NCI-H1436 treated with DMSO at 0.1 percent for 48 hours (cell line): Measurements from ENCODE around the gene FAM186B.
"Not testable (repeated sequence)": the region's sequence is repeated elsewhere in the genome, so short reads cannot be mapped to it uniquely, and the experiment has no call there.

ENCODE experiments used
- DNase-seq: peaks from one replicate; lab custom pipeline; 2025; lab: John Stamatoyannopoulos, UW

FAM186B gene

DNA sequence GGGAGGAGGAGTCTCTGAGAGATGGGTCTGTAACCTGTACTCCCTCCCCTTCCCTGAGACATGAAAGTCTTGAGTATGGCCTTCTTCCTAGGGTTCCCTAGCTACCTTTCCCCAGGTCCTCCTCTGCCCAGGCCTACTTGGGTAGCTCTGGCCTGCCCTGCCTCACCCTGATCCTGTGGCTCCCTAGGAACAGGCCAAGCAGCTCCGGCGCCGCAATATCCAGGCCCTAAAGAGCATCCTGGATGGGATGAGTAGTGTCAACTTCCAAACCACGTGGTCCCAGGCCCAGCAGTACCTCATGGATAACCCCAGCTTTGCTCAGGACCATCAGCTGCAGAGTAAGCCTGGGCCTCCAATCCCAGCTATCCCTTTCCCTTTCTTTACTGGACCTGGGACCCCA is 30.2 kb upstream of the FAM186B start:
- DNase-seq, result no peak

DNA sequence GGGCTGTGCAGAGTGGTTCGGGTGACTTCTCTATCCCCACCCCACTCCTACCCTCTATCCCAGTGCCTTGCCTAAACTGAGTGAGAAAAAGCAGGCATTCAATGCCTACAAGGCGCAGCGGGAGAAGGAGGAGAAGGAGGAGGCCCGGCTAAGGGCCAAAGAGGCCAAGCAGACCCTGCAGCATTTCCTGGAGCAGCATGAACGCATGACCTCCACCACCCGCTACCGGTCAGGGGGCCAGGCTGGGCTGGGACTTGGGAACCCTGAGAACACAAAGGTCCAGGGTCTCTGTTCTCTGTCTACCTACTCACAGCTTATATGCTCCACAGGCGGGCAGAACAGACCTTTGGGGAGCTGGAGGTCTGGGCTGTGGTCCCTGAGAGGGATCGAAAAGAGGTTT is 29.6 kb upstream of the FAM186B start:
- DNase-seq, result no peak

DNA sequence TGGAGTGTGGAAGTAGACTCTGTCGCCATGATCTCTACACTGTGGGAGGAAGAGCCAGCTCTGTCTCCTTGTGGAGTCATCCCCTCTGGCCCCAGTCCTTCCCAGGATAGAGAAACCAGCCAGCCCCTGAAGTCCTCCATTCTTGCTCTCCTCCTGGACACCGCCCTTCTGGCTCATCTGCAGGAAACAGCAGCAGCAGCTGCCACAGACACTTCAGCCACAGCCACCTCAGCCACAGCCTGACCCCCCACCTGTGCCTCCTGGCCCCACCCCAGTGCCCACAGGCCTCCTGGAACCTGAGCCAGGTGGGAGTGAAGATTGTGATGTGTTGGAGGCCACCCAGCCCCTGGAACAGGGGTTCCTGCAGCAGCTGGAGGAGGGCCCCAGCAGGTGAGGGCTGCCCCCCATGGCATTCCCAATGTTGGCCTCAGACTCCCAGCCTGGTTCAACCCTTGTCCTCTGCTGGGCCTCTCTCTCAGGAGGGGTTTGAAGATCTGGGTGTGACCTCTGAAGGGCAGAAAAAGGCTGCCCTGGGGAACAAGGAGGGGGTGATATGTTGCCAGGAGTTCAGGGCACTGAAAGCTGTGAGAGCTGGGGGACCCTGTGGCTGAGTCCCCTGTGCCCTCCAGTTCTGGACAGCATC is 28.4 kb upstream of the FAM186B start:
- DNase-seq, result no peak

DNA sequence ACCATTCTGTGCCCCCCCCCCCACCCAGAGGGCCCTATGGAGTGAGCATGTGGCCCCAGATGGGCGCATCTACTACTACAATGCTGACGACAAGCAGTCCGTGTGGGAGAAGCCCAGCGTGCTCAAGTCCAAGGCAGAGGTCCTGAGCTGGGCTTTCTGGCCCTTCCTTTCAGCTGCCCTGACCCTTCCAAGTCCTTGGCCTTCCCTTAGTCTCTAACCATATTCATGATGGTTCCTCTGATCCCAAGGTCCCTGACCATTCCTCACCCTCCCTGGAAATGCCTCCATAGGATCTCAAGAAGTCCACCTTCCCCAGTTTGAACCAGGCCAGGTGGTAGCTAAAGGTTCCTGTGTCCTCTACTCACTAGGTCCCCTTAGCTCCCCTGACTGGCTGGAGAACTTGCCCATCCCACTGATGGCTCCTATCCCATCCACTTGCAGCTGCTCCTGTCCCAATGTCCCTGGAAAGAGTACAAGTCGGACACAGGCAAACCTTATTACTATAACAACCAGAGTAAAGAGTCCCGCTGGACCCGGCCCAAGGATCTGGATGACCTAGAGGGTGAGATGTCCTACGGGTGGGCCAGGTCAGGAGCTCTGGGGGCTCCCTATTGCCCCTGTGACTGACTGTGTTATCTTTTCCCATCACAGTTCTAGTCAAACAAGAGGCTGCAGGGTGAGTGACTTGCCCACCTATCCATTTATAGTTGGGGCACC is 27.7 kb upstream of the FAM186B start:
- DNase-seq, result no peak

DNA sequence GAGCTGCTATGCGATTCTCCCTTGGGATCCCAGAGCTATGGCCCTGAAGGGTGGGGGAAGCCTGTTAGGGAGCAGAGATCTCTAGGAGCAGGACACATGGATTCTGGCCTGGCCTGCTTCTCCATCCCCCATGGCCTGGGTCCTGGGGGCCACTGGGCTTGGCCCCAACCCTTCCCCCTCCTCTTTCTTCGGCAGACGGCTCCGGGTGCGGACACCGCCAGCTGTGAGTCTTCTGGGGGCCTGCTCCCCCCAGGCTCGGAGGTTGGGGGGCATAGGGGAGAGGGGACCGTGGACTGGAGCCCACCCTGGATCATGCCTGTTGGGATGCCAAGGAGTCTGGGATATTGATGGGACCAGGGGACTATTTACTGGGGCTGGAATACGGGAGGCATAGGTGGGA is 27.0 kb upstream of the FAM186B start:
- DNase-seq, result no peak

DNA sequence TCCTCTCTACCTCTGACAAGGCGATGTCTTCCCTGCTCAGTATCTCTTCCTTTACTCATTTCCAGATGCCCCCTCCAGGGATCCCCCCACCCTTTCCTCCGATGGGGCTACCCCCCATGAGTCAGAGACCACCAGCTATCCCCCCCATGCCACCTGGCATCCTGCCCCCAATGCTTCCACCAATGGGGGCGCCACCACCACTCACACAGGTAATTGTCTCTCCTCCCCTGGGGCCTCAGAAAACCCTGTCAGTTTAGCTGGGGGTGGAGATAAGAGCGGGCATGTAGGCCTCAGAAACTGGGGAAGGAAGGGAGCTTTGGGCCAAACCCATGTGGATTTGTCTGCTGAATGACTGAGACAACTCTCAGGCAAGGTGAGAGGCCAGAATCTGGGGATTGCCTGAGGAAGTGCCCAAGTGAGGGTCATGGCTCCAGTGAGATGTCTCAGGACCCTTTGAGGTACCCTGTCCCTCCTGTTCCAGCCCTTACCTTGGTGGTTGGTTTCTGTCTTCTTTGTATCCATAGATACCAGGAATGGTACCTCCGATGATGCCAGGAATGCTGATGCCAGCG is 26.0 kb upstream of the FAM186B start:
- no peak for DNase-seq

DNA sequence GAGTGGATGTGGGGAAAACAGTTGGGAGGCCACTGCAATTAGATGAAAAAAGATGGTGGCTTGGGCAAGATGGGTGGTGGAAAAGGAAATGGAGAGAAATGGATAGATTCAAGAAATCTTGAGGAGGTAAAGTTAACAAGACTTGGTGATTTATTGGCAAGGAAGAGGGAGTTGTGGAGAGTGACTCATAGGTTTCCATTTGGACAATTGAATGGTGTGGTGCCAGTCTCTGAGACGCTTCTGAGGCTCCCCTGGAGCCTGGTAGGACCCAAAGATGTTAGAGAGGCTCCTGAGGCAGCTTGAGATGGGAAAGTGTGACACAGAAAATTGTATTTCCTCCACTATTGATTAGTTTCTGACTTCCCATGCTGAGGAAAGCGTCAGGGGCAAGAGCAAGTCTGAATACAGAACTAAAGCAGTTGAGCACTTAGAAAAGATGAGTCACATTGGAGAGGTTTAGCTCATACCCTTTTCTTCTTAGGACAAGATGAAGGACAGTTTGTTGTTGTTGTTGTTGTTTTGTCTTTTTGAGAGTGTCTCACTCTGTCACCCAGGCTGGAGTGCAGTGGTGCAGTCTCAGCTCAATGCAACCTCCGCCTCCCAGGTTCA is 22.4 kb upstream of the FAM186B start:
- no peak for DNase-seq

DNA sequence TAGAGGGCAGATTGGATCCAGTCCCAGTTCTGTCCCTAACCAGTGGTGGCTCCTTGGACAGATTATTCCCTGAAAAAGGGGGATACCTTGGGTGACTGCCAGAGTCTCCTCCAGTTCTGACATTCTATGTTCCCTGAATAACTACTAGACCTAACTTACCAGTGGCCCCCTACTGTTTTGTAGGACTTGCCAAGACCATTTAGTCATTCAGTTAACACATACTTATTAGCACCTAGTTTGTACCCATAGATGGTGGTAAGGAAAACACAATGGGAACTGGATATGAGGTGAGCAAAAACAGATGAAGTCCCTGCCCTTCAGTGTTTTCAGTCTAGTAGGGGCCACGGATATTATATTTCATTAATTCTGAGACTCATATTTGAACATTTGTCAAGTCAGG is 21.4 kb upstream of the FAM186B start:
- DNase-seq, result no peak

DNA sequence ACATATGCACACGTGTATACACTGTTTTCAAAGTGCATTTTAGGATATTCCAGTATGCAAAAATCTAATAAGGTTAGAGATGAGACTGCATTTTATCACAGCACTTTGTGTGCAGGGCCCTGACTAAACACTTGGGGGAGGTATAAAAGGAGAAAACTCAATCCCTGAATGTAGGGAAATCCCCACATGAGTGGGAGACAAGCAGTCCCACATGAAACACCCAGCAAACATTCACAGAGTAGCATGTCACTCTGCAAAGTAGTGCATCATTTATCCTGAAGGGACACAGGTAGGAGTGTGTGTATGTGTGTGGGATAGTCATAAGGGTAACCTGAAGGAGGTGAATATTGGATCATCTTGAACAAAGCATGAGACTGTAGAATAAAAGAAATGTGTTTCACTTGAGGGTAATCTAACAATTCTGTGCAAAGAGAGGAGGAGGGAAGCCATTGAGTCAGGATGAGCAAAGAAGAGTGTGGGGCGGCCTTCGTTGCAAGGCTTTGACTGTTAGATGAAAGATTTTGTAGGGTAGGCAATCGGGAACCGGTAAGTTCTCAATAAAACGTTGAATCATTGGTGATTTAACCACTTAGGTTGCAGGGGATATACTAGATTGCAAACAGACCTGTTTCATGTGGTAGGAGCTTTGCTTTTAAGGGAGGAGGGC is 20.9 kb upstream of the FAM186B start:
- no peak for DNase-seq

DNA sequence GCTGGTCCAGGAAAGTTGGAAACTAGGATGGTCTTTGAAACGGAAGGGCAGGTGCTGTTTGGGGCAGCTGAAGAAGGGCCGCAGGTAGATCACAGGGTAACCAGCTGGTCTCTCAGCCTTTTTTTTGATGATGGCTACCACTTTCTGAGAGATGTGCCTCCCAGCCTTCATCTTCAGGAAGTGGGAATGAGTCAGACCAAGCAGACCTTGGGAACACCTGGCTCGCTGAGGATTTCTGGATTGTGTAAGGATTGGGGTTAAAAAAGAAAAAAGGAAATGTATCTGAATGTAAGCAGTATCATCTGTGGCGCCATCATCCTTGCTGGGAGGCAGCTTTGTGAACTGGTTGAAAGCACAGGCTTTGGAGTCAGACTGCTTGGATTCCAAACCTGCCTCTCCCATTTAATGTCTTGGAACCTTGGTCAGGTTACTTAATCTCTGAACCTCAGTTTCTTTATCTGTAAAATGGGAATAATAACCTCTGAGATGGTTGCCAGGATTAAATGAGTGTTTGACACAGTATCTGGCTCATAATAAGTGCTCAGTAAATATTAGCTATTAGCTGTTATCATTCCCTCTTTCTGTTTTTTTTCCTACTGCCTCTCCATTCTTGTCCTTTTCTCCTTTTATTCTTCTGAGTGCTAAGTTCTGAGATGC is 19.6 kb upstream of the FAM186B start:
- no peak for DNase-seq

DNA sequence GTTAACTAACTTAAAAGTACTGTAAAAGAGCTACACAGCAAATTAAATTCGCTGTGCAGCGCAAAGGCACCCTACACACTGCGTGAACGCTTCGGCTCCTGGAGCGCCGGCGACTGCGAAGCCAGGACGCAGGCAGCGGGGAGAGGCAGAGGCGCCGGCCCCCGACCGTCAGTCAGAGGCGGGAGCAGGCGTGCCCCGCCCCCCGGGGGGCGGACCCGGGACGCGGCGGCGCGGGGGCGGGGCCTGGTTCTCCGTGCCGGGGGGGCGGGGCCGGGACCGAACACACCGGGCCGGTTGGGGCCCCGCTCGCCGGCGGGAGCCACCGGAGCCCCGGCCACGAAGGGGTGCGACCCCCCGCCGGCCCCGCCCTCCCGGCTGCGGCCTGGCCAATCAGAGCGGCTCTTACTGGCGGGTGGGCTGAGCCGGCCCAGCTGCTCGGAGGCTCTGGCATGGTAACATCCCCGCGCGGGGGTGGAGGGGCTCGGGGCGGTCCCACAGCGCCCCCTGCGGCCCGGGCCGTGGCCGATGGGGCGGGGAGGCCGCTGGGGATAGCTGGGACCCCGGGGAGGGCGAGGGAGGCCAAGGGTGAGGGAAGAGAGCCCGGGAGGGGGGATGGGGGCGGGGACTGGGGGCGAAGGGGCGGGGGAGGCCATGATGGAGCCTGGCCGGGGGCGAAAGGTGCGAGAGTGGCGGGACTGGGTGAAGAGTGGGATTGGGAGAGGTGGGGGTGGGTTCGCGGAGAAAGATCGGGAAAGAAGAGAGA is 17.9 kb upstream of the FAM186B start, which contains the start of gene PRPF40B:
Gene PRPF40B (plus strand): TSS at position 420 of the 763 bp plus-strand sequence. CDS start 30 bp downstream, at position 450.
- DNase-seq, result peak; percentile 49

DNA sequence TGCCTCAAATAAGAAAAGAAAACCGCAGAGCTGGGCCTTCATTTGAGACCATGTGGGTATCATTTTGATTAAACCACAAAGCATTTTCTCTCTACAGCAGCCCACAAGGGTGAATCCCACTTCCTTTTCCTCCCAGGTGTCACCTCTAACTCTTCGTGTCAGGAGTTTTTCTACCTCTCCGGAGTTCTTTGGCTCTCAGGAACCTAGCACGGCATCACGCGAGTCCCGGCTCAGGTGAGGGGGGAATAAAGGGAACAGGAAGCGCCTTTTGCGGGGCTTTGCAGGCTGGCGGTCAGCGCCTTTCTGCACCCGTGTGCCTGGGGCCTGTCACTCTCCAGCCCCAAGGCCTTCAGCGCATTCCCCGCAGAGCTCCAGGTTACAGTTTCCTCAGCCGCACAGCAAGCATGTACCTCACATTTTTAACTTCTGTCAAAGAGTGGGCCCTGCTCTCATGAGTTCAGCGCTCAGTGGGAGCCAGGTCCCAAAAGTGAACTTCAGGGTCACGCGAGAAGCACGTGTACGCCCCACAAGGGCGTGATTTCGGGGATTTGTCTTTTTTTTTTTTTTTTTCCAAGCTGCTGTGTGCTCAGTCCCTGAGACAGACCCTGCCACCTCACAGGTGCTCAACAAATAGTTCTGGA is 17.2 kb upstream of the FAM186B start:
- no peak for DNase-seq

DNA sequence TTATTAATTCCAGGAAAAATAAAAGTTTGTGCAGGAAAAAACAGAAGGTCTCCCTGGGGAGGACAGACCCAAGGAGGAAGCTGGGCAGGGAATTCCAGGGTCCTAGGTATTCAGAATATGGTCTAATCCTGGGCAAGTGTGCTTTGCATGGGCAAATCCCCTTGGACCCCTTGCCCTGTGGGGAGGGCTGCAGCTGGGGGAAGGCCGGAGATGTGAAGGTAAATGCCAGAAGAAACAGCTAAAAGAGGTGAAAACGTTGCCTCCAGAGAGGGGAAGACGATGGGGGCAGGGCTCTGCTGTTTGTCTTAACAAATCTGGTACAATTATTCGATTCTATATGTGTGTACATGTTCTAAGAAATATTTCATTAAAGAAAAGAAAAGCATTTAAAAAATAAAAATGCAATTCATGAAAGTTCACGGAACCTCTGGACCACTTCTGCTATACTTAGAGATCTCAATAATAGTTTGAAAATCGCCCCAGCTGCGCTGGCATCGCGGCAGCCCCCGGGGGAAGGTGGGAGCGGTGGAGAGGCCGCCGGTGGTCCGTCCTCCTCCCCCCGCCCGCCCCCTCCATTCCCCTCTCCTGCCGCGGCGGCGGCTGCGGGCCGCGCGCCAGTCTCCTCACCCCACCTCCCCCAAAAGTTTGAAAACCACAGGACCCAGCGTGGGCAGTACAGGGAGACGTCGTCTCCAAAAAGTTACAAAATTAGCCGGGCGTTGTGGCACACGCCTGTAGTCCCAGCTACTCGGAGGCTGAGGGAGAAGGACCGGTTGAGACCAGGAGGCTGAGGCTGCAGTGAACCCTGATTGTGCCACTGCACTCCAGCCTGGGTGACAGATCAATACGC is 16.4 kb upstream of the FAM186B start:
- DNase-seq, result no peak

DNA sequence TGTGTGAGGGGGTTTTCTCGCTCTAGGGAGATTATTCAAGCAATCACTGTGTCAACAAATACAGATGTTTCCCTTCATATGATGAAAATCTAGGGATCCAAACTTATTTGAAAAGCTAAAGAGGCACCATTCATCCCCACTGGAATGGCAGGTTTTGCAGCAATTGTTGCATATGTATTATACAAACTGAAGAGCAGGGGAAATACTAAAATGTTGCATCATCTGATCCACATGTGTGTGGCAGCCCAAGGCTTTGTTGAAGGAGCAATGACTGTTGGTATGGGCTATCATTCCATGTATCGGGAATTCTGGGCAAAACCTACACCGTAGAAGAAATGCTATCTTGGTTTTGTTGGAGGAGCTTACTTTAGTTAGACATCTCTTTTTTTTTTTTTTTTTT is 13.8 kb upstream of the FAM186B start:
- no peak for DNase-seq

DNA sequence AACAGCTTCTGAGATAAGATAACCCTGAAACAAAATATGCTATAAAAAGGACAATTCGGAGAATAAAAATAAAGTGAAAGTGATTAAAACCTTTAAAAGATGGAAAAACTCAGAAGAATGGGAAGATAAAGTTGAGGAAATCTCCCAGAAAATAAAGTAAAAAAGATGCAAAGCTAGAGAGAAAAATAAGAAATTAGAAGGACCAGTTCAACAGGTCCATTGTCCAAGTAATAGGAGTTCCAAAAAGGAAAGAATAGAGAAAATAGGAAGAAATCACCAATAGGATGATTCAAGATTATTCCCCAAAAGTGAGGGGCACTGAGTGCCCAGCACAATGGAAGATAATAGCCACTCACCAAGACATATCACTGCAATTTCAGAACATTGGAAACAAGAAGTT is 13.1 kb upstream of the FAM186B start:
- DNase-seq, result no peak

DNA sequence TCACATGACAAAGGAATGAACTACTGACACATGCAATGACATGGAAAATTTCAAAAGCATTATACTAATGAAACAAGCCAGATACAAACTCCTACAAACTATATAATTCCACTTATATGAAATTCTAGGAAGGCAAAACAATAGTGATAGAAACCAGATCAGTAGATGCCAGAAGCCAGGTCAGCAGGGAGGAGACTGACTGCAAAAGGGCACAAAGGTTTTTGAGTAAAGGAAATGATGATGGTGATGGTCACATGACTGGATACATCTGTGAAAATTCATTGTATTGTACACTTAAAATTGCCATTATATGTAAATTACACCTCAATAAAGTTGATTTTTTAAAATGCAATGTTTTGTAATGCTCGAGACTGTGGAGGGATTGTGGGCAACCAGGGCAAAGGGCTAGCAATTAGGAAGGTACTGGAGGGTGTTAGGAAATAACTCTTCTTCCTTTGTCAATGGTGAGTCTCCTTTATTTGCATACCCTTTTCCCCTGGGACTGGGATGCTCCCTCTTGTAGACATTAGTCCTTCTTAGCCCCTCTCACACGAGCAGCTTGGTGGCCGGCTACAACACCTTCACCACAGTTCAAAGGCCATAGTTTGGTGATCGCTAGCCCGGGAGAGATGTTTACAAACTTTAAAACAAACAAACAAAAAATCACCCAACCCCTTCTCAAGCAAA is 11.2 kb upstream of the FAM186B start:
- no peak for DNase-seq

DNA sequence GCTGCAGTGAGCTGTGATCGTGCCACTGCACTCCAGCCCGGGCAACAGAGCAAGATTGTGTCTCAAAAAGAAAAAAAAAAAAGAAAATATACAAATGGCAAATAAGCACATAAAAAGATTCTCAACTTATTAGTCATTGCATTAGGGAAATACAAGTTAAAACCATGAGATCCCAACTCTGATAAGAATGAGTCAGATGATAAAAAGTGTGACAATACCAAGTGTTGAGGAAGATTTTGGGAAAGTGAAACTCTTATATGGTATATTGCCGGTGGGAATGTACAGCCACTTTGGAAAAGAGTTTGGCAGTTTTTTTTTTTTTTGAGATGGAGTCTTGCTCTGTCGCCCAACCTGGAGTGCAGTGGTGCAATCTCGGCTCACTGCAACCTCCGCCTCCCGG is 10.3 kb upstream of the FAM186B start:
- no peak for DNase-seq

DNA sequence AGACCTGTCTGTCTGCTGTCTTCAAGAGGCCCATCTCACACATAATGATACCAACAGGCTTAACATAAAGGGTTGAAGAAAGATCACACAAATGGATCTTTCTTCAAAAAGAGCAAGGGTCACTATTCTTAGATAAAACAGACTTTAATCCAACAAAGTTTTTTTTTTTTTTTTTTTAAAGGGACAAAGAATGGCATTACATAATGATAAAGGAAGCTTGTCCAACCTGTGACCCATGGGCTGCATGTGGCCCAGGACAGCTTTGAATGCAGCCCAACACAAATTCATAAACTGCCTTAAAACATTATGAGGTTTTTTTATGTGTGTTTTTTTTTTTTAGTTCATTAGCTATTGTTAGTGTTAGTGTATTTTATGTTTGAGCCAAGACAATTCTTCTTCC is 6.8 kb upstream of the FAM186B start:
- DNase-seq, result no peak

DNA sequence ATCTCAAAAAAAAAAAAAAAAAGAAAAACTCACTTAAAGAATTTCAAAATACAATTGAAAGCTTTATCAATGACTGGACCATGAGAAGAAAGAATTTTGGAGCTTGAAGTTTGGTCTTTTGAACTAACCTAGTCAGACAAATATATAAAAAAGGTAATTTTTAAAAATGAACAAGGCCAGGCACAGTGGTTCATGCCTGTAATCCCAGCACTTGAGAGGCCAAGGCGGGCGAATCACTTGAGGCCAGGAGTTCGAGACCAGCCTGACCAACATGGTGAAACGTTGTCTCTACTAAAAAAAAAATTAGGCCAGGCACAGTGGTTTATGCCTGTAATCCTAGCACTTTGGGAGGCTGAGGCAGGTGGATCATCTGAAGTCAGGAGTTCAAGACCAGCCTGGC is 5.3 kb upstream of the FAM186B start:
- DNase-seq, result not testable (repeated sequence)
